ENCODE measurements around the gene MDN1.
A peak's percentile ranks its signal among the peaks of the same experiment; 100 is the strongest.

GRCh38 chr6:89610149-89610642 lies 209.4 kb downstream of the MDN1 start:
- TF ChIP-seq, protein P1, sequence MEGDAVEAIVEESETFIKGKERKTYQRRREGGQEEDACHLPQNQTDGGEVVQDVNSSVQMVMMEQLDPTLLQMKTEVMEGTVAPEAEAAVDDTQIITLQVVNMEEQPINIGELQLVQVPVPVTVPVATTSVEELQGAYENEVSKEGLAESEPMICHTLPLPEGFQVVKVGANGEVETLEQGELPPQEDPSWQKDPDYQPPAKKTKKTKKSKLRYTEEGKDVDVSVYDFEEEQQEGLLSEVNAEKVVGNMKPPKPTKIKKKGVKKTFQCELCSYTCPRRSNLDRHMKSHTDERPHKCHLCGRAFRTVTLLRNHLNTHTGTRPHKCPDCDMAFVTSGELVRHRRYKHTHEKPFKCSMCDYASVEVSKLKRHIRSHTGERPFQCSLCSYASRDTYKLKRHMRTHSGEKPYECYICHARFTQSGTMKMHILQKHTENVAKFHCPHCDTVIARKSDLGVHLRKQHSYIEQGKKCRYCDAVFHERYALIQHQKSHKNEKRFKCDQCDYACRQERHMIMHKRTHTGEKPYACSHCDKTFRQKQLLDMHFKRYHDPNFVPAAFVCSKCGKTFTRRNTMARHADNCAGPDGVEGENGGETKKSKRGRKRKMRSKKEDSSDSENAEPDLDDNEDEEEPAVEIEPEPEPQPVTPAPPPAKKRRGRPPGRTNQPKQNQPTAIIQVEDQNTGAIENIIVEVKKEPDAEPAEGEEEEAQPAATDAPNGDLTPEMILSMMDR (IDR thresholded peaks at IDR 0.05): peak; percentile 60
- no peak for TF ChIP-seq MXI1 (IDR thresholded peaks at IDR 0.05; ENCODE audit: low read depth, low read length)
- no peak for TF ChIP-seq TCF12 (IDR thresholded peaks at IDR 0.05)
- no peak for TF ChIP-seq EZH2phosphoT487 (IDR thresholded peaks at IDR 0.05; ENCODE audit: borderline replicate concordance, low read depth)
- no peak for TF ChIP-seq SIN3A (IDR thresholded peaks at IDR 0.05; ENCODE audit: borderline replicate concordance, low read depth, low read length)
- TF ChIP-seq CHD2 (IDR thresholded peaks at IDR 0.05; ENCODE audit: low read length, partially characterized antibody): no peak
- peak; percentile 36 for TF ChIP-seq RAD21 (IDR thresholded peaks at IDR 0.05; ENCODE audit: low read length)
- TF ChIP-seq ZBTB33 (IDR thresholded peaks at IDR 0.05; ENCODE audit: borderline replicate concordance, low read depth): no peak
- TF ChIP-seq TAF1 (IDR thresholded peaks at IDR 0.05; ENCODE audit: borderline replicate concordance, low read depth, low read length): no peak
- no peak for TF ChIP-seq FOXJ3 (CRISPR knock-in tag; IDR thresholded peaks at IDR 0.05)

Data from SK-N-SH (cell line).